GM18517 (cell line): ENCODE results near the gene FRMD4A.
"Not testable (repeated sequence)": the region's sequence is repeated elsewhere in the genome, so short reads cannot be mapped to it uniquely, and the experiment has no call there.

Experiments used
- ATAC-seq: cut with Tn5 transposase; IDR thresholded peaks from one replicate; pipeline ENCODE4 v1.9.1; 2021; ENCODE audit warnings: mild to moderate bottlenecking, moderate library complexity; ENCODE audit not compliant: unreplicated experiment

Gene FRMD4A

DNA sequence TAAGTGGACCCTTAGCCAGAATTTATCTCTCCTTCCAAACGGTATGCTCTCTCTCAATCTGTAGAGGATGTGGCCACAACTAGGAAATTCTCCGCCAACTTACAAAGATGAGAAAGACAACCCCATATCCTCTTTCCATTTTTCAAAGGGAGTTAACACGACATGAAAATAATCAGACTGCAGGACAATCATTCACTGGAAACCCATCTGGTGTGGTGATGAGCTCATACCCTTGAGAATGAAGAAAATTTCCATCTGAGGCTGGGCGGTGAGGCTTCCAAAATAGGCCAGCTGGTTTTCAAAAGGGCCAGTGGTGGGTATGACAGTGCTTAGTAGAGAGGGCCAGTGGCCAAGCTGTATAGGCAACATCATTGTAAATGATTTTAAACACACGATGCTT is 369.6 kb downstream of the FRMD4A start:
- no peak for ATAC-seq

DNA sequence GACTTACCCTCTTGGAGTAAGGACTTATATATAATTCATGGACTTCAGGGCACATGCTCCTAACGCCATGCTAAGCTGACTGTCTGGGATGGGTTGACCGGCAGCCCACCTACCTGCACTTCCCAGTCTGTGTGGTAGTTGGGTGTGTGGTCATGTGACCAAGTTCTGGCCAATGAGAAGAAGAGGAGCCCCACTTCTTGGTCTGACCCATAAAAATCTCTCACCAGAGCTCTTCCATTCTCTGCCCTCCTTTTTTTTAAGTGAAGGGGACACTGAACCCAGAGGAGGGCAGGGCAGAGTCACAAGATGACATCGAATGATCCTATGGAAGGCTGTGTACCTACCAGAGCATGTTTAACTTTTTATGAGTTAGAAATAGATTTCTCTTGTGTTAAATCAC is 370.1 kb downstream of the FRMD4A start:
- ATAC-seq: no peak

DNA sequence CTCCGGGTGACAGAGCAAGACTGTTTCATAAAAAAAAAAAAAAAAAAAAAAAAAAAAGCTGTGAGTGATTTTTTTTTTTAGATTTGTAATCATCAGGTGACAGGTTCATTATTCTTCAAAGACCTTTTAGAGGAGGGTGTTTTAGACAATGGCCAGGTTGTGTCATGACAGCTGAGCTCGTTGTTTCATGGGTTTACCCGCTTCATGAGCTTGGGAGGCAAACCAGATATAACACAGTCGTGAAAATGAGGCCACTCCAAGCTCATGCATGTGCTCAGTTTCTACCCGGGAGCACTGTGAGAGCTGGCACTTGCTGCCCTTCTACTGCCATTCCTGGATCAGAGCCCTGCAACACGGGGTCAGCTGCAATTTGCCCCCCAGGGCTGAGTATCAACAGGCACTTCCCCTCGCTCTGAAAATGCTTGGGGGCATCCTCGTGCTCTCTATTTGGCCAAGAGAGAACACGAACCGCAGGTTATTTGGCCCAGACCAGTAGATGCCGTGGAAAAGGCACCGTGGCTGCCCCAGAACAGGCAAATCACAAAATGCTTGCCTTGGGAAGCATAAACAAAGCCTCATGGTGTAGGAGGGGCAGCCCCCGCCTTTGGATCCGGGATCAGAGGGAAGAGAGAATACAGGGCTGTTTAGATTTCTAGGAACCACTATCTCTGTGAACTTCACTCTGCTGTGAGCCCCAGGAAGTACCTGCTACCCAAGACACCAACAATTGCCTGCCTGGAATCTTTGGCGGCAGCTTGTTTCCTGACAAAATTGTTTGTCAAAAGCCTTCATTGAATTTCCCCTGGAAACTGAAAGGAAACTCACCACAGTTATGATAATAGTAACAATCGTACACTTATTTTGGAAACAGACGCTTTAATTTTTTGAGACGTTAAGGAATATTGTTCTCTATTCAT is 371.0 kb downstream of the FRMD4A start:
- ATAC-seq: no peak

- no peak for ATAC-seq
Observed at GRCh38 chr10:13957856-13958255, 372.9 kb downstream of the FRMD4A start.

DNA sequence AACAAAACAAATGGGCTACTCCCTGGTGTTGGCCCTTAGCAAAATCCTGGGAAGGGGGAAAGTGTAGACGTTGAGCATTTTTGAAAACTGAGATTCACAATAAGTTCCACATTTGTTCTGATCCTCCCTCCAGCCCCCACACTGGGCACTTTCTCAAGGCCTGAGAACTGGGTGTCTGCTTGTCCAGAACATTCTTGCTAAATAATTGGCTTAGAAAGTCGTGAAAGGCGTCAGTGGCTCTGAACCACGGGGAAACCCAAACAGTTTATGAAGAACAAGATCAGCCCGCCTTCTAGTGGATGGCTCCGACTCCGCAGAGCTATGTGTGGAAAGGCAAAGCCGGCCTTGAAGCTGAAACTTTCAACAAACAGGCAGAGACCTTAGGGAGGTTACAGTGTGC is 373.9 kb downstream of the FRMD4A start:
- ATAC-seq: no peak

GRCh38 chr10:13955409-13956068 is 375.2 kb downstream of the FRMD4A start:
- ATAC-seq: no peak

GRCh38 chr10:13954195-13954594 is 376.5 kb downstream of the FRMD4A start:
- not testable (repeated sequence) for ATAC-seq

DNA sequence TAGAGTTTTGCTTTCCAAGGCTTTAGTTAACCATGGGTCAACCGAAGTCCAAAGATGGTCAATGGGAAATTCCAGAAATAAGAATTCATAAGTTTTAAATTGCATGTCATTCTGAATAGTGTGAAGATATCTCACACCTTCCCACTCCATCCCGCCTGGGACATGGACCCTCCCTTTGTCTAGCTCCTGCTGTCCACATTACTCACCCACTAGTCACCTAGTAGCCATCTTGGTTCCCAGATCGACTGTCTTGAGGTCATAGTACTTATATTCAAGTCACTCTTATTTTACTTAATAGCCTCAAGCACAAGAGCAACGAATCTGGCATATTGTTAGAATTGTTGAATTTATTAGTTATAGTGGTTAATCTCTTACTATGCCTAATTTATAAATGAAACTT is 377.4 kb downstream of the FRMD4A start:
- ATAC-seq: no peak

DNA sequence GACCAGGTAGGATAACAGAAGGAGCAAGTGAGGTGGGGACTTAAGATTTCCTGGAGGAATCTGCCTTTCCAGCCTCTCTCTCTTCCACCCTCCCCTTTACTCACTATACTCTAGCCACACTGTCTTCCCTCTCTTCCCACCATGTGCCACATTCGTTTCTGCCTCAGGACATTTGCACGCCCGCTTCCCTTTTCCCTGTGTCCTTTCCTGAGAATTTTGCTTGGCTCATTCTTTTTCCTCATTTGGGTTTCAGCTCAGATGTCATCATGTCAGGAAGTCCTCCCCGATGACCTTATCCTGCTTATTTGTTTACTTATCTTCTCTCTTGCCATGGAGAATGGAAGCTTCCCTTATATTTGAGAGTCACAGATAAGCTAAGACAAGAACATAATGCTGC is 380.2 kb downstream of the FRMD4A start:
- no peak for ATAC-seq

DNA sequence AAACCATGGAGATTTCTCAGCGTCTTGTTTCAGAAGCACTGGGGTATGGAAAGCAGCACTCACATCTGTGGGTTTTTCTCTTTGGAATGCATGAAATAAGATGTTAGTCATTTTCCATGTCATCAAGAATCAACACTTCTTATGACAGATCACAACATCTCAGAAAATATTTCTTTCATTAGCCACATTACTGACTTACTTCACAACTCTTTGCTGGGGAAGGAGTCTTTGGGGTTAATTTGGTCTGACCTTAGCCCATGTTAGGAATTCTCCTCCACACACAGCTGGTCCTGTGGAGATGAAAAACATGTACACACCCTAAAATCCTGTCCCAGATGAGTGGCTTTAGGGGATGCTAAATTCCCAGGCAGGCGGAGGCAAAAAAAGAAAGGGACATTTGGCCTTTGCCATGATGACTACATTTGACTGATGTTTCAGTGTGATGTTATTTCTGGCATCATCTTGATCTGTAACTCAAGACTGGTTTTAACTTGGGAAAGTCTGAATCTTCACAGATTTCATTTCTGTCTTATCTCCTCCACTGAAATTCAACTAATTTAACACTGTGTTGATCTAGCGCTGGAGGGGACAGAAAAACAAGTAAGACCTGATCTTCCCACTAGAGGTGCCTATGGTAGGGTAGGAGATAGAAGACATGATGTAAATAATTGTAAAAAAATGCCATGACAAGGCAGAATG is 380.7 kb downstream of the FRMD4A start:
- ATAC-seq: no peak

- ATAC-seq: no peak
Observed at GRCh38 chr10:13946209-13946460, 384.6 kb downstream of the FRMD4A start.

GRCh38 chr10:13945390-13946208 is 385.1 kb downstream of the FRMD4A start:
- ATAC-seq: no peak

GRCh38 chr10:13944823-13945222 is 385.9 kb downstream of the FRMD4A start:
- no peak for ATAC-seq

- no peak for ATAC-seq
Observed at GRCh38 chr10:13943735-13944398, 386.9 kb downstream of the FRMD4A start.

DNA sequence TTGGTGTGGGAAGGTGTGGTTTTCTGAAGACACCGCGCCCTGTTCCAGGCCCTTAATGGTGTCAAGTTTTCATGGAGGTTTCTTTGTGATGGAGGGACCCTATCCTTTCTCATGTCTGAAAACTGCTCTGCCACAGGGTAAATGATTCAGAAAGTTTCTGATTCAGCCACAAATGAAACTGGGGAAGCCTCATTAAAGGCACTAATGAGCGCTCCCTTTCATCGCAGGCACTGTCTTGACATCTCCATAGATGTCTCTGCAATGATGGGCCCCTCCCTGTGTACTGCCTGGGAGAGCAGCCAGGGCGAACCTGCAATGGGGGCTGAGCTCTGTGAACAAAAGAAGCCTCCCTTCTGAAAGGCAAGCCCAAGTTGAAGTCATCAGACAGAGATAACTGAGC is 388.7 kb downstream of the FRMD4A start:
- no peak for ATAC-seq

GRCh38 chr10:13939391-13939790 is 391.3 kb downstream of the FRMD4A start:
- no peak for ATAC-seq

DNA sequence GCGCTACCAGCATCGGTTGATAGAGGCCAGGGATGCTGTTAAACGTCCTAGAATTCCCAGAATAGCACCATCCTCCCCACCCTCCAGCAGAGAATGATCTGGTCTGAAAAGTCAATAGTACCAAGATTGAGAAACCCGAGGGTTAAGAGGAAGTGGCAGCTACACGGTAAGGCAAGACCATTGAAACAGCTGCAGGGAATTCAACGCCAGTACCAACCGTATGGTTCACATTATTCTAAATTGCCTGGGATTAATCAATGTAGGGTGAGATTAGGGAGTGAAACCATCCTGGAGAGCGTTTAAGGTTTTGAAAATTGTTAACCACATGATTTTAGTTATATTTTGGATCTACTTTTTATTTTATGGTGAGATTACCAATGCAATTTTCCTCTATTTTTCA is 391.8 kb downstream of the FRMD4A start:
- ATAC-seq: no peak

DNA sequence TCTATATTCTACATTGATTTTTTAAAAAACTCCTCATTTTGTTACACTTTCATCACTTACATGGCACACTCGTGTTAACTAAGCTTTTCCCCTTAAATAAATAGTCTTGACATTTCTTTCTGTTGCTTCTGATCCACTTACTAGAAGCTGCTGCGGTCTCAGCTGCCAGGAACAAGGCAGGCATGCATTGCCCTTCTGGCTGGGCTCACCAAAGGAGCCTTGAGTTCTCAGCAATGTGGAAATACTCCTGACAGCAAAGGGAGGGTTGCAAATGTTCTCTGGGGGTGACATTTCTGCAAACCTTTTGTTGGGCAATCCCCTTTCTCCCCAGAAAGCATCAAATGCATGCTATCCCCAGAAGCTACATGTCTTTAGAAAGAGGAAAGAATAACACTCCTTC is 393.9 kb downstream of the FRMD4A start:
- ATAC-seq: no peak

GRCh38 chr10:13930120-13930519 is 400.6 kb downstream of the FRMD4A start:
- no peak for ATAC-seq

DNA sequence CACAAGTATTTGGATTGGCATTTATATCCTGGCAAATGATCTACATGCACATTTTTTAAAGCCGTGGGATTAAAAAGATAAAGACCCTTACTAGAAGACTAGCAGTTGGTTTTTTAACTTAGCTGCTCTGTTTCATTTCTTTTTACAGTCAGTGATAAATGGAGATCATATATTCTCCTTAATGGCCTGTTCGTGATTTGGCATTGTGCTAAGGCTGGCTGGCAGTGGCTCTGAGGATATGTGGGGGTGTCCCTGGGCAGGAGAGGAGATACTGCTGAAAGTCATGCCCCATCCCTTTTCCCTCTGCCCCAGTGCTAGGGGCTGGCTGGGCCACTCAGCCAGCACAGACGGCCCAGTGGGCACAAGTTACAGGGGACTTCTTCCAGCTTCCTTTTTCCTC is 402.3 kb downstream of the FRMD4A start:
- no peak for ATAC-seq
